Bronchial epithelial cell (primary cell): Measurements from ENCODE around the gene DPF3. TPM values are rescaled to one million over a fixed set of nuclear protein-coding genes. Genes with fewer than 3 reads are reported as not detected.

ENCODE experiments used
- DNase-seq: peaks from one replicate; pipeline ENCODE4 v3.0.0-alpha.2; 2010; ENCODE audit warnings: low read depth
- FAIRE-seq: peaks from 2 replicates; lab custom pipeline; 2011; peaks lifted over from hg19 to GRCh38; lab: Jason Lieb, UNC
- H3K27me3 ChIP-seq: 2 replicates; pipeline ENCODE4 v1.5.1; 2011; ENCODE audit warnings: low read length; ENCODE audit not compliant: control insufficient read depth, insufficient read depth
- H3K36me3 ChIP-seq: 2 replicates; pipeline ENCODE4 v1.5.1; 2011; ENCODE audit warnings: low read length; ENCODE audit not compliant: control insufficient read depth, insufficient read depth
- H3K4me3 ChIP-seq: 2 replicates; pipeline ENCODE4 v1.5.1; 2011; ENCODE audit warnings: mild to moderate bottlenecking, low read depth, low read length, control low read depth
- CTCF ChIP-seq: IDR thresholded peaks from 2 replicates; pipeline ENCODE4 v1.5.1; 2011; ENCODE audit warnings: mild to moderate bottlenecking, moderate library complexity, low read length, control low read depth, inconsistent platforms; ENCODE audit not compliant: insufficient read depth, severe bottlenecking
- total RNA-seq: library from RNA; depleted of rRNA; stranded (reverse); fragments of >200 nt; gene quantifications from 2 replicates; pipeline ENCODE4 v1.2.1, GENCODE V29; 2014

The DPF3 gene
- total RNA-seq, 1 donor from 2014 or later = not detected

GRCh38 chr14:72812292-72812851, 81.5 kb downstream of the DPF3 start:
- TF ChIP-seq CTCF = no peak
- Histone ChIP-seq H3K36me3 (no peaks in the 10 kb centered on the region), H3K4me3 (no peak overlapping the region), H3K27me3 (no peaks in the 10 kb centered on the region)
- FAIRE-seq = no peak
- DNase-seq = peak; percentile 63

GRCh38 chr14:72810201-72810600, 83.7 kb downstream of the DPF3 start:
- Histone ChIP-seq H3K4me3 (no peak overlapping the region), H3K27me3 (no peaks in the 10 kb centered on the region), H3K36me3 (no peaks in the 10 kb centered on the region)
- FAIRE-seq (no peak), DNase-seq (peak; percentile 5)
- no peak for TF ChIP-seq CTCF

- Histone ChIP-seq H3K27me3 (no peaks in the 10 kb centered on the region), H3K4me3 (no peak overlapping the region), H3K36me3 (no peaks in the 10 kb centered on the region)
- FAIRE-seq (no peak), DNase-seq (no peak)
- TF ChIP-seq CTCF = no peak
These were observed 84.8 kb downstream of the DPF3 start for GRCh38 chr14:72809063-72809462.

GRCh38 chr14:72808564-72808963, 85.3 kb downstream of the DPF3 start:
- TF ChIP-seq CTCF = no peak
- Histone ChIP-seq H3K36me3 (no peaks in the 10 kb centered on the region), H3K27me3 (no peaks in the 10 kb centered on the region), H3K4me3 (no peak overlapping the region)
- DNase-seq (no peak), FAIRE-seq (no peak)

GRCh38 chr14:72802588-72802946, 91.3 kb downstream of the DPF3 start:
- no peaks in the 10 kb centered on the region for H3K27me3 ChIP-seq
- H3K4me3 ChIP-seq = no peak overlapping the region
- H3K36me3 ChIP-seq = no peaks in the 10 kb centered on the region
- DNase-seq (no peak), FAIRE-seq (no peak)
- TF ChIP-seq CTCF = no peak
